ENCODE results near the gene PRPF18. TPM values are rescaled to one million over a fixed set of nuclear protein-coding genes. Genes with fewer than 3 reads are reported as not detected.
"Not testable (repeated sequence)": the region's sequence is repeated elsewhere in the genome, so short reads cannot be mapped to it uniquely, and the experiment has no call there.

Gene PRPF18, protein sequence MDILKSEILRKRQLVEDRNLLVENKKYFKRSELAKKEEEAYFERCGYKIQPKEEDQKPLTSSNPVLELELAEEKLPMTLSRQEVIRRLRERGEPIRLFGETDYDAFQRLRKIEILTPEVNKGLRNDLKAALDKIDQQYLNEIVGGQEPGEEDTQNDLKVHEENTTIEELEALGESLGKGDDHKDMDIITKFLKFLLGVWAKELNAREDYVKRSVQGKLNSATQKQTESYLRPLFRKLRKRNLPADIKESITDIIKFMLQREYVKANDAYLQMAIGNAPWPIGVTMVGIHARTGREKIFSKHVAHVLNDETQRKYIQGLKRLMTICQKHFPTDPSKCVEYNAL
- total RNA-seq (2021) = 21.9 and 22.9 TPM in 2 replicates
- percentile 76 among the genes with signal in this experiment for Bru-seq, nascent RNA
- percentile 63 among the genes with signal in this experiment for BruChase-seq, experiment 1, labeled RNA remaining after a 2-hour chase
- percentile 63 among the genes with signal in this experiment for BruChase-seq, experiment 2, labeled RNA remaining after a 6-hour chase
- long read RNA-seq, transcript PRPF18-202 (10 exons, 1,717 nt) = major isoform, 38 of 57 reads
- long read RNA-seq, partial matches to known transcripts = 6 of 57 reads
- long read RNA-seq, other reads (novel, unspliced or antisense) = 13 of 57 reads

DNA sequence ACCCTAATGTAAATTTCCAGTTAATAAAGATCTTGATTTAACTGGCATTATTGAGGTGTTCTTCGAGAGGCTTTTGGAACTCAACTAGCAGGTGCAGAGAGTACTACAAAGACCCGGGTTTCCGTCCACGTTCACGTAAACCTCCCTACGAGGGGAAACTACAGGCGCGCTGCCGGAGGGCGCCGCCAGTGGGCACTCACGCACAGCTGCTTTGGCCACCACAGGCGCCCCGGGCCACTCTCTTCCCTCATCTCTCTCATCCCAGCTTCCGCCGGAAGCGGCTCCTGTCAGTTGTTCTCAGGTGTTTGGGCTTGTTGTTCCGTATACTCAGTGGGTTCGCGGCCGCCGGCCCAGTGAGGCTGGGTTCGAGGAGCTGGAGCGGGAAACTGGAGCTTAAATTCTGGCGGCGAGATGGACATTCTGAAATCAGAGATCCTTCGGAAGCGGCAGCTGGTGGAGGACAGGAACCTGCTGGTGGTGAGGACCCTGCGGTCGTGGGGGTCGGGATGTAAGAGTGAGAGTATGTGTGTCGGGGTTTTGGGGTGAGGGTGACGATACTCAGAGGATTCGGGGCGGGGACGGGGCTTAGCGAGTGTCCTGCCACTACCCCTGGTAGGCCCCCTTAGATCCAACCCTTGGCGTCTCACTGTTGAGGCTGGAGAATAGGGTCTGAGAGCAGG lies at the start of gene PRPF18:
TSS of gene PRPF18 (plus strand) at position 290 of the 680 bp plus-strand sequence. CDS start at position 412, 122 bp downstream.
- H3K27me3 ChIP-seq (replicated peaks; ENCODE audit: insufficient read depth, low read depth, low read length, poor library complexity) = peaks cover 22% of the 10 kb centered on the region
- H3K4me1 ChIP-seq (ENCODE audit: insufficient read depth, low read length, poor library complexity, severe bottlenecking) = no peaks in the 10 kb centered on the region
- H3K36me3 ChIP-seq (ENCODE audit: insufficient read depth, low read length, poor library complexity, severe bottlenecking) = no peaks in the 10 kb centered on the region
- ChIA-PET POLR2A (ENCODE audit: low non-redundant PET) (no interaction called here), CTCF (interaction anchor here (1.2 kb wide), 1 partner anchor 215 kb away, joined by 5 read pairs; no protein-coding TSS in a partner anchor)
- peak; percentile 96 for DNase-seq (ENCODE audit: low spot score)
- peak within 1 kb of the TSS; percentile 69 for H3K4me3 ChIP-seq (ENCODE audit: low read depth, low read length, poor library complexity, severe bottlenecking)
- H3K27ac ChIP-seq (ENCODE audit: low read depth, low read length, poor library complexity, severe bottlenecking) = no peak within 1 kb of the TSS
- intact Hi-C loops (cut with micrococcal nuclease; ENCODE audit: unreplicated experiment) = loop anchor here (1.0 kb wide), 1 partner anchor 215 kb away; no protein-coding TSS in a partner anchor
- no peak for TF ChIP-seq EZH2 (IDR thresholded peaks at IDR 0.05; ENCODE audit: borderline replicate concordance, low read depth, low read length, poor library complexity, severe bottlenecking)
- TF ChIP-seq, protein P1, sequence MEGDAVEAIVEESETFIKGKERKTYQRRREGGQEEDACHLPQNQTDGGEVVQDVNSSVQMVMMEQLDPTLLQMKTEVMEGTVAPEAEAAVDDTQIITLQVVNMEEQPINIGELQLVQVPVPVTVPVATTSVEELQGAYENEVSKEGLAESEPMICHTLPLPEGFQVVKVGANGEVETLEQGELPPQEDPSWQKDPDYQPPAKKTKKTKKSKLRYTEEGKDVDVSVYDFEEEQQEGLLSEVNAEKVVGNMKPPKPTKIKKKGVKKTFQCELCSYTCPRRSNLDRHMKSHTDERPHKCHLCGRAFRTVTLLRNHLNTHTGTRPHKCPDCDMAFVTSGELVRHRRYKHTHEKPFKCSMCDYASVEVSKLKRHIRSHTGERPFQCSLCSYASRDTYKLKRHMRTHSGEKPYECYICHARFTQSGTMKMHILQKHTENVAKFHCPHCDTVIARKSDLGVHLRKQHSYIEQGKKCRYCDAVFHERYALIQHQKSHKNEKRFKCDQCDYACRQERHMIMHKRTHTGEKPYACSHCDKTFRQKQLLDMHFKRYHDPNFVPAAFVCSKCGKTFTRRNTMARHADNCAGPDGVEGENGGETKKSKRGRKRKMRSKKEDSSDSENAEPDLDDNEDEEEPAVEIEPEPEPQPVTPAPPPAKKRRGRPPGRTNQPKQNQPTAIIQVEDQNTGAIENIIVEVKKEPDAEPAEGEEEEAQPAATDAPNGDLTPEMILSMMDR (conservative IDR thresholded peaks at IDR 0.05; ENCODE audit: low read depth, low read length) = peak; percentile 98
- H3K9me3 ChIP-seq (ENCODE audit: low read depth, low read length, poor library complexity, severe bottlenecking) = no peaks in the 10 kb centered on the region
- no TSS peak for BruUV-seq (replicated peaks)

DNA sequence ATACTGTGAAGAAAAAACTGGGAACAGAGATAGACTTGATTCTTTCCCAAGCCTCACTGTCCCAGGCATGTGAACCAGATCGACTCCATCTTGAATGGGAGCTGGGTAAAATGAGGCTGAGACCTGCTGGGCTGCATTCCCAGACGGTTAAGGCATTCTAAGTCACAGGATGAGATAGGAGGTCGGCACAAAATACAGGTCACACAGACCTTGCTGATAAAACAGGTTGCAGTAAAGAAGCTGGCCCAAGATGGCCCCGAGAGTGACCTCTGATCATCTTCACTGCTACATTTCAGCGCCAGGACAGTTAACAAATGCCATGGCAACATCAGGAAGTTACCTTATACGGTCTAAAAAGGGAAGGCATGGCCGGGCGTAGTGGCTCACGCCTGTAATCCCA lies 48.8 kb upstream of the PRPF18 start:
- DNase-seq (ENCODE audit: low spot score); H3K4me1 ChIP-seq (ENCODE audit: insufficient read depth, low read length, poor library complexity, severe bottlenecking); H3K9me3 ChIP-seq (ENCODE audit: low read depth, low read length, poor library complexity, severe bottlenecking); H3K4me3 ChIP-seq (ENCODE audit: low read depth, low read length, poor library complexity, severe bottlenecking); H3K36me3 ChIP-seq (ENCODE audit: insufficient read depth, low read length, poor library complexity, severe bottlenecking); POLR2A ChIA-PET (ENCODE audit: low non-redundant PET); BruUV-seq (replicated peaks); H3K27ac ChIP-seq (ENCODE audit: low read depth, low read length, poor library complexity, severe bottlenecking): not testable (repeated sequence)
- intact Hi-C loops (cut with micrococcal nuclease; ENCODE audit: unreplicated experiment) = loop anchor here (10.0 kb wide), 1 partner anchor 123 kb away; no protein-coding TSS in a partner anchor
- CTCF ChIA-PET = interaction anchor here (0.7 kb wide), 1 partner anchor 84 kb away, joined by 5 read pairs; no protein-coding TSS in a partner anchor
- H3K27me3 ChIP-seq (replicated peaks; ENCODE audit: insufficient read depth, low read depth, low read length, poor library complexity) = peaks cover 29% of the 10 kb centered on the region

DNA sequence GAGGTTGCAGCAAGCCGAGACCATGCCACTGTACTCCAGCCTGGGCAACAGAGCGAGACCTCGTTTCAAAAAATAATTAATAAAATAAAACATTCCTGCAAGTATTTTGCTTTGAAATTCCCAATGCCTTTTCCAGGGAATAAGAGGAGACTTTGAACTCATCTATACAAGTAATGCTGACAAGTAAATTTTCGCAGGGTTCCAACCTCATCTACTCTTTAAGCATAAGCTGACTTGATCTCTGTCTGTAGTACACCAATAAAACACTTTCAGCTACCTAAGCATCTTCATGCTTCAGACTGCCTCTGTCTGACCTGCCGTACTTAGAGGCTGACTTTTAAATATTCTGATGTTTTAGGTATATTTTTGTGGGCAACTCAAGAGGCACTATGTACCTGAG lies 44.2 kb upstream of the PRPF18 start:
- CTCF ChIA-PET = interaction anchor here (0.7 kb wide), 1 partner anchor 16 kb away, joined by 3 read pairs; no protein-coding TSS in a partner anchor
- POLR2A ChIA-PET (ENCODE audit: low non-redundant PET) = no interaction called here
- Histone ChIP-seq H3K4me1 (ENCODE audit: insufficient read depth, low read length, poor library complexity, severe bottlenecking) (no peaks in the 10 kb centered on the region), H3K4me3 (ENCODE audit: low read depth, low read length, poor library complexity, severe bottlenecking) (no peak overlapping the region), H3K9me3 (ENCODE audit: low read depth, low read length, poor library complexity, severe bottlenecking) (no peaks in the 10 kb centered on the region), H3K27me3 (replicated peaks; ENCODE audit: insufficient read depth, low read depth, low read length, poor library complexity) (peaks cover 38% of the 10 kb centered on the region), H3K27ac (ENCODE audit: low read depth, low read length, poor library complexity, severe bottlenecking) (no peak overlapping the region), H3K36me3 (ENCODE audit: insufficient read depth, low read length, poor library complexity, severe bottlenecking) (no peaks in the 10 kb centered on the region)
- intact Hi-C loops (cut with micrococcal nuclease; ENCODE audit: unreplicated experiment) = no loop called here
- no TSS peak for BruUV-seq (replicated peaks)
- no peak for DNase-seq (ENCODE audit: low spot score)
- TF ChIP-seq EZH2 (IDR thresholded peaks at IDR 0.05; ENCODE audit: borderline replicate concordance, low read depth, low read length, poor library complexity, severe bottlenecking) = no peak
- TF ChIP-seq, protein P1 (conservative IDR thresholded peaks at IDR 0.05; ENCODE audit: low read depth, low read length) = no peak
